ENCODE measurements around the gene SNX15. TPM values are rescaled to one million over a fixed set of nuclear protein-coding genes. Genes with fewer than 3 reads are reported as not detected.

SNX15 gene, protein sequence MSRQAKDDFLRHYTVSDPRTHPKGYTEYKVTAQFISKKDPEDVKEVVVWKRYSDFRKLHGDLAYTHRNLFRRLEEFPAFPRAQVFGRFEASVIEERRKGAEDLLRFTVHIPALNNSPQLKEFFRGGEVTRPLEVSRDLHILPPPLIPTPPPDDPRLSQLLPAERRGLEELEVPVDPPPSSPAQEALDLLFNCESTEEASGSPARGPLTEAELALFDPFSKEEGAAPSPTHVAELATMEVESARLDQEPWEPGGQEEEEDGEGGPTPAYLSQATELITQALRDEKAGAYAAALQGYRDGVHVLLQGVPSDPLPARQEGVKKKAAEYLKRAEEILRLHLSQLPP
- total RNA-seq: 18.7 and 21.1 TPM in 2 replicates

DNA sequence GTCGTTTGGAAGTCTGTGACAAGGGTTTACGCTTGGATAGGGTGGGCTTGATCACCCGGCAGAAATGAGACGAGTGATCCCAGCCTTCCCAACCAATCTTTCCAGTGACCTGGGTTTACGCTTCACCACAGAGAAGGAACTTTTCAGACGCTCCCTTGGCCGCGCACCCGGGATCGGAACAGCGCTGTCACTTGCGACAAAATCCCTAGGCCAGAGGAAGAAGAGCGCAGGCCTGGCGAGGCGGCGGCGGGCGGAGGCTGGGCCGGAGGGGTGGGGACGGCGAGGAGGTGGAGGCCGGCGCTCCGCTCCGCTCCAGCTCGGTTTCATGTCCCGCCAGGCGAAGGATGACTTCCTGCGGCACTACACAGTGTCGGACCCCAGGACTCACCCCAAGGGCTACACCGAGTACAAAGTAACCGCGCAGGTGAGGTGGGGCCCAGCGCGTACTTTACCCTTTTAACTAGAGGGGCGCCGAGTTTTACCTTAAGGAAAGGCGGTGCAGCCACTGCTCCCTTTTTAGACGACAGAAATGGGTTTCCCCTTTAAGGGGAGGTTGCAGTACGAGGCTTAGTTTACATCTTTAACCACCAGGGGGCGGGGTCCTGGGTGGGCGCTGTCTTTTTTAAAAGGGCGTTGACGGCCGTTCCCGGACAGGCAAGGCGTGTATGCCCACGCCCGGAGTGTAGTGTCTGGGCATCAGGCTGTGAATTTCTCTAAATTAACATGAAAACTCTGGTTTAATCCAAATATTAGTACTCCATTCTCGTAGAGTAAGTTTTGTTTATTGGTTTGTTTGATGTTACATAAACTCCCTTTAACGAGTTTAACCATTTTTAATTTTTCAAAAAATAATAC is at the start of gene SNX15:
Gene SNX15, plus strand, starts transcription at position 227 of the 855 bp plus-strand sequence. Its CDS starts 99 bp downstream, at position 326.

DNA sequence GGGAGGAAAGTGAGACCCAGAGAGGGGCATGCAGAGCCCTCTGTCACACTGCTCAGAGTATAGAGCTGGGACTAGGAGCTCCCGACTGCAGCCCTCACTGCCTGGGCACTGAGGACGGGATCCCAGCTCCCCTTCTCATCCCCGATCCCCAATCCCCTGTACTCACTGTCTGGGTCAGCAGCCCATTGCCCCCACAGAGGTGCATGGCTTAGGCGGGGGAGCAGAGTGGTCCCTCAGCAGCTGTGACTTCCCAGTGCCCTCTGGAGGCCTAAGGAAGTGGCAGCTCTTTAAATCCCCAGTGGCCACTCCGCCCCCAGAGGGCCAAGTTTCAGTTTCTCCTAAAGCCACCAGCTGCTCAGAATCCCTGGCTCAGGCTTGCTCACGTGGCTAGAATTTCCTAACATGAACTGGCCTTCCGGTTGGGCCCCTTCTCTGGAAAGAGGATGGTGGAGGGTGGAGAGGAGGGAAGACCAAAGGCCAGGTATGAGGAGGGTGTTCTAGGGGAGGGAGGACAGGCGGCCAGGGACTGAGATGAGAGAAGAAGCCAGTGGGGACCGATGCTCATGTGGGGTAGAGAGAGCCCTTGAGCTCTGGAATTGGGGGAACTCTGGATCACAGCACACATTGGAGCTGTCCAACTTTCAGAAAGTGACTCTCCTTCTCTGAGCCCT is 30.4 kb upstream of the SNX15 start, which contains the start of gene BATF2:
Gene BATF2, minus strand, starts transcription at position 262 of the 671 bp plus-strand sequence. Its CDS starts 57 bp downstream, at position 205.

DNA sequence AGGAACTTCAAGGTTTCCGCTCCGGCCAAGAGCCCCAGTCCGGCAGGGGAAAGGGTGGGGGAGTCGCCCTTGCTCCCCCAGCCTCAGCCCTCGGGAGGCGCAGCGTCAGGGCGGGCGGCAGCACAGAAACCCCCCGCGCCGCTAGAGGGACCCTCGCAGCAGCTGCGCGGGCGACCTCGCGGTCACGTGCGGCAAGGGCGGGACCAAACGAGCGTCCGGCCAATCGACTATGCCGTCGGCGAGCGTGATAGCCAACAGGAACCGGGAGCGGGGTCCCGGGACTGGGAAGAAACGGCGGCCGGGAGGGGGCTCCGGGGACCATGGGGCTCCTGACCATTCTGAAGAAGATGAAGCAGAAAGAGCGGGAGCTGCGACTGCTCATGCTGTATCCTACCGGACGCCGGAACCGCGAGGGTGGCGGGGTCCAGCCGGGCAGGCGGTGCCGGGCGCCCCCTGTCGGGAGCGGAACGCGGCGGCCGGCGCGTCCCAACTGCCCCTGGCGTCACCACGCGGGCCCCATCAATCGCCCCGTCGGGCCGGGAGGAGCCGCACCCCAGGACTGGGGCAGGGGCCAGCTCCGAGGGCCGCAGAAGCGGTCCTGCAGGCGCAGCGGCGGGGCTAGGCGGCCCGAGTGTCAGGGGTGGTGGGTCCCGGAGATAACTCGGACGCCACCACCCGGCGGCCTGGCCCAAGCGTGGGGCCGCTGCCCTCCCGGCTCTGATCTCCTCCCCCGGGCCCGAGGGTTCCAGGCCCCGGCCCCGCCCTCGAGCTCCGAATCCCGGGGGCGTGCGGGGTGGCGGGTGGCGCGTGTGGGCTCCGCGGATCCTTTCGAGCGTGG is 13.1 kb upstream of the SNX15 start, which contains the start of gene ARL2:
Gene ARL2, plus strand, starts transcription at position 273 of the 838 bp plus-strand sequence. Its CDS starts 48 bp downstream, at position 321.

DNA sequence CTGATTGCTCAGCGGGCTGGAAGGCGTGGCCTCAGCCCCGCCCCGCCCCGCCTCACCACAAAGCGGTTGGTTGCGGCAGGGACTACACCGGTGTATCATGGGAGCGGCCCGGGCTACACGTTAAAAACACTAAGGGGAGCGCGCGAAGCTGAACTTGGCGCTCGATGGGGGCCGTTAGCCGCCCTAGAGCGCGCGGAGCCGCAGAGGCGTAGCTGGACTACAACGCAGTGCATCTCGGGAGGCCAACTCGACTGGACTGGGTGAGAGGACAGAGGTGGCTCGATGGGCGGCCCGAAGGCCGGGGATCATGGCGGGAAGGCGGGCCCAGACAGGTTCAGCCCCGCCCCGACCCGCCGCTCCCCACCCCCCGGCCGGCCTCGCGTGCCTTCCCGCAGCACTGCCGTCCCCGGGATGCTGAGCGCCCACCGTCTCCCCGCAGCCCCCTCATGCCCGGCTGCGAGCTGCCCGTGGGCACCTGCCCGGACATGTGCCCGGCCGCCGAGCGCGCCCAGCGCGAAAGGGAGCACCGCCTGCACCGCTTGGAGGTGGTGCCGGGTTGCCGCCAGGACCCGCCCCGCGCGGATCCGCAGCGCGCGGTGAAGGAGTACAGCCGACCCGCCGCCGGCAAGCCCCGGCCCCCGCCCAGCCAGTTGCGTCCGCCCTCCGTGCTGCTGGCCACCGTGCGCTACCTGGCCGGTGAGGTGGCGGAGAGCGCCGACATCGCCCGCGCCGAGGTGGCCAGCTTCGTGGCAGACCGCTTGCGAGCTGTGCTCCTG is 13.8 kb downstream of the SNX15 start, which contains the start of gene SAC3D1:
Gene SAC3D1, plus strand, starts transcription at position 364 of the 776 bp plus-strand sequence. Its CDS starts 83 bp downstream, at position 447.

DNA sequence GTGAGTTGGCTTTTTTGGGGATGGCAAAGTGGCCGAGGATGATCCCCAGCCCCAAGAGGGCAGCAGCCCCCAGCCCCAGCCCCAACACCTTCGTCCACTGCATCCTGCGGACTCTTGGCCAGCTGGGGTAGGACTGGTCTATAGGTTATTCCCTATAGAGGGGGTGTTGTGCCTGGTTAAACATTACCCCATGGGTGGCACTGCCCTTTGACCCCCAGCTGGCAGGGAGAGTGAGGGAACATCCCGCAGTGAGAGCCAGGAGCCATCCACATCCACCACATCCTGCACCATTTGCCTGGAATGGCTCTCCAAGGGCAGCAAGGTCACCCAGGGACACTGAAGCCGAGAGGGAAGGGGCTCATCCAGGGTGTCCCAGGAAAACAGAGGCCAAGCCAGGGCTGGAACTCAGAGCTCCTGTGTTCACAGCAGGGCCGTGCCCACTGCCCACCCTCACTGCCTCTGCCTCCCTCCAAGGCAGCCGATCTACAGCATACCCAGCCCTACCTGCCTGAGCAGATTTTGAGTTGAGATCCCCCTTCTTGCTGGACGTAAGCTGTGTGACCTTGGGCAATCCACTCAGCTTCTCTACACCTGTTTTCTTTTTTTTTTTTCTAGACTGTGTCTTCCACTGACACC is 31.3 kb downstream of the SNX15 start, which contains the start of gene NAALADL1:
Gene NAALADL1, minus strand, starts transcription at position 135 of the 636 bp plus-strand sequence. Its CDS starts 32 bp downstream, at position 103.

DNA sequence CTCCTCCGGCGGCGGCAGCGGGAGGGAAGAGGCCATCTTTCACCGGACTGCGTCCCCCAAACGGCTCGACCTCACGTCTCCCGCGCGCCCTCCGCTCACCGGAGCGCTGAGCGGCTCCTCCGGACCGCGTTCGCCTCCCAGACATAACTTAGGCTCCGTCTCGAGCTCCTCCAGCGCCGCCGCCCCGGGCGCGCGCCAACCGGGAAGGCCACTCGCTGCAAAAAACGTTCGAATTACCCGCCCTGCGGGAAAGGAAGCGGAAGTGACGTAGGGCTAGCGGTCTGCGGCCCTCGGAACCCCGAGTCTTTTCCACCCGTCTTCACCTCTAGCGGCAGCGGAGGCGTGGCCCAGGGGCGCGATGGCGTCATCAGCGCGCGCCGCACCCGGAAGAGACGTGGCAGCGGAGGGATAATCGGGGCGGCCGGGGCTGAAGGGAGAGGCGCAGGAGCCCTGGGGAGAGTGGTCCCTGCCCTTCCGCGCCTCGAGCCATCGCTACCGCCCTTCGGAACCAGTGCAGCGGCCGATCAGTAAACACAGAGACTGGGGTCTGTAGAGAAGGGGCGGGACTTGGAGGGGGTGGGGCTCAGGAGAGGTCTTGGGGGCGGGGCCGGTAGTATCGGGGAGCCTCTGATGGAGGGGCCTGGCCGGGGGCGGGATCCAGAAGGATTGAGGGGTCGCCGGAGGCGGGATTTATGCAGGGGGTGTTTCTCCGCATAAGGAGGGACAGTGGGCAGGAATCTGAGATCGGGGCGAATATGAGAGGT is 56.8 kb downstream of the SNX15 start, which contains the start of the genes CDCA5 and ZFPL1:
Gene CDCA5, minus strand, starts transcription at position 207 of the 764 bp plus-strand sequence. Its CDS starts 62 bp downstream, at position 145.
Gene ZFPL1, plus strand, starts transcription at position 389 of the 764 bp plus-strand sequence. CDS start 477 bp downstream, outside the sequence.

Other genes with a start within 250 kb of the SNX15 start
- gene SF1, start 248.9 kb upstream of the SNX15 start, total RNA-seq: 89.7 and 155 TPM in 2 replicates
- gene MAP4K2, start 224.2 kb upstream of the SNX15 start, total RNA-seq: 18.7 and 21.4 TPM in 2 replicates
- gene MEN1, start 216.9 kb upstream of the SNX15 start, total RNA-seq: 16.7 and 20.0 TPM in 2 replicates
- gene CDC42BPG, start 182.8 kb upstream of the SNX15 start, total RNA-seq: 3.8 and 8.1 TPM in 2 replicates
- gene EHD1, start 148.8 kb upstream of the SNX15 start, total RNA-seq: 92.0 and 131 TPM in 2 replicates
- 16.2 and 18.5 TPM in 2 replicates for gene ATG2A, start 110.2 kb upstream of the SNX15 start, total RNA-seq
- gene PPP2R5B, start 102.8 kb upstream of the SNX15 start, total RNA-seq: 16.4 and 28.7 TPM in 2 replicates
- gene GPHA2, start 91.5 kb upstream of the SNX15 start, total RNA-seq: not detected in 2 replicates
- gene MAJIN, start 55.3 kb upstream of the SNX15 start, total RNA-seq: not detected in 2 replicates
- 0.19 and 0.31 TPM in 2 replicates for gene BATF2, start 30.5 kb upstream of the SNX15 start, total RNA-seq
- gene ARL2, start 13.3 kb upstream of the SNX15 start, total RNA-seq: 157 and 167 TPM in 2 replicates
- gene SAC3D1, start 13.8 kb downstream of the SNX15 start, total RNA-seq: 20.9 and 37.1 TPM in 2 replicates
- gene NAALADL1, start 31.1 kb downstream of the SNX15 start, total RNA-seq: 13.0 and 32.8 TPM in 2 replicates
- gene CDCA5, start 56.6 kb downstream of the SNX15 start, total RNA-seq: 7.2 and 25.9 TPM in 2 replicates
- gene ZFPL1, start 56.8 kb downstream of the SNX15 start, total RNA-seq: 51.1 and 54.4 TPM in 2 replicates
- gene VPS51, start 68.8 kb downstream of the SNX15 start, total RNA-seq: 185 and 355 TPM in 2 replicates
- gene TM7SF2, start 84.4 kb downstream of the SNX15 start, total RNA-seq: 9.6 and 18.6 TPM in 2 replicates
- 19.8 and 31.6 TPM in 2 replicates for gene ZNHIT2, start 90.3 kb downstream of the SNX15 start, total RNA-seq
- gene FAU, start 94.7 kb downstream of the SNX15 start, total RNA-seq: 496 and 642 TPM in 2 replicates
- gene MRPL49, start 94.9 kb downstream of the SNX15 start, total RNA-seq: 57.9 and 90.9 TPM in 2 replicates
- gene SYVN1, start 107.1 kb downstream of the SNX15 start, total RNA-seq: 16.4 and 16.6 TPM in 2 replicates
- not detected in 2 replicates for gene SPDYC, start 142.8 kb downstream of the SNX15 start, total RNA-seq
- 363 and 398 TPM in 2 replicates for gene CAPN1, start 154.5 kb downstream of the SNX15 start, total RNA-seq
- 4.6 and 21.3 TPM in 2 replicates for gene POLA2, start 234.5 kb downstream of the SNX15 start, total RNA-seq

Data from hair follicular keratinocyte (primary cell).